ENCODE data around the gene DDO.

DNA sequence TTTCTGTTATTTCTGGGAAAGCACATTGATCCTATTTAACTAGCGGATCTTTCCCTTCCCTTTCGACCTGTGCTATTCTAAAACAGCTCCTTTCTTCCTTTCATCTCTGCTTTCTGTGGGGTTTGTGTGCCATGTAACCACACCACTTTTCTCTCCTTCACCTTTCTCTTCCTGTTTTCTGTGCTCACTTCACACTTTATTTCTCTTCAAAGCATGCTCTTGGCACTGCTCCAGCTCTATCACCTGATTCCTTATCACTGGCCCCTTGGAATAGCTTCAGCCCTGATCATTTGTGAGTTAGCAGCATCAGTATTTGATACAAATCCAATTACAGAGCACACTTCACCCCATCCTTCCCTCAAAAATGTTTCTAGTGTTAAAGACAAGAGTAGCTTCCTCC lies 49.1 kb downstream of the DDO start:
- TF ChIP-seq, protein P1, sequence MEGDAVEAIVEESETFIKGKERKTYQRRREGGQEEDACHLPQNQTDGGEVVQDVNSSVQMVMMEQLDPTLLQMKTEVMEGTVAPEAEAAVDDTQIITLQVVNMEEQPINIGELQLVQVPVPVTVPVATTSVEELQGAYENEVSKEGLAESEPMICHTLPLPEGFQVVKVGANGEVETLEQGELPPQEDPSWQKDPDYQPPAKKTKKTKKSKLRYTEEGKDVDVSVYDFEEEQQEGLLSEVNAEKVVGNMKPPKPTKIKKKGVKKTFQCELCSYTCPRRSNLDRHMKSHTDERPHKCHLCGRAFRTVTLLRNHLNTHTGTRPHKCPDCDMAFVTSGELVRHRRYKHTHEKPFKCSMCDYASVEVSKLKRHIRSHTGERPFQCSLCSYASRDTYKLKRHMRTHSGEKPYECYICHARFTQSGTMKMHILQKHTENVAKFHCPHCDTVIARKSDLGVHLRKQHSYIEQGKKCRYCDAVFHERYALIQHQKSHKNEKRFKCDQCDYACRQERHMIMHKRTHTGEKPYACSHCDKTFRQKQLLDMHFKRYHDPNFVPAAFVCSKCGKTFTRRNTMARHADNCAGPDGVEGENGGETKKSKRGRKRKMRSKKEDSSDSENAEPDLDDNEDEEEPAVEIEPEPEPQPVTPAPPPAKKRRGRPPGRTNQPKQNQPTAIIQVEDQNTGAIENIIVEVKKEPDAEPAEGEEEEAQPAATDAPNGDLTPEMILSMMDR (IDR thresholded peaks at IDR 0.05; ENCODE audit: insufficient read depth, low read length, poor library complexity, severe bottlenecking) = no peak
- no peak for TF ChIP-seq EZH2phosphoT487 (conservative IDR thresholded peaks at IDR 0.05; ENCODE audit: low read length)
